HL-60 (cell line): Measurements from ENCODE around the gene ELMO1.

Experiments used
- DNase-seq, 2 experiments: peaks; one replicate each; pipeline ENCODE4 v3.0.0-alpha.2; 2010 to 2020; ENCODE audit warnings: low read depth in 1 of 2, low spot score in 1 of 2
- H3K27ac ChIP-seq: fragments of 250-450 bp; sonication (Bioruptor Pico); replicated peaks from 2 replicates; pipeline ENCODE4 v1.5.1; 2020; ENCODE audit warnings: mild to moderate bottlenecking, moderate library complexity
- H3K27me3 ChIP-seq: fragments of 250-450 bp; sonication (Bioruptor Pico); 2 replicates; pipeline ENCODE4 v1.5.1; 2021; ENCODE audit warnings: mild to moderate bottlenecking, moderate library complexity; ENCODE audit not compliant: insufficient read depth, poor library complexity, severe bottlenecking
- H3K4me3 ChIP-seq: replicated peaks from 2 replicates; pipeline ENCODE4 v1.5.1; 2011; ENCODE audit warnings: mild to moderate bottlenecking, control low read depth, low read length; ENCODE audit not compliant: insufficient read depth
- CTCF ChIP-seq: IDR thresholded peaks from one replicate; pipeline ENCODE4 v1.5.1; 2011; ENCODE audit warnings: low read length, control low read depth, inconsistent platforms; ENCODE audit not compliant: insufficient read depth
- GABPA ChIP-seq: IDR thresholded peaks from 2 replicates; pipeline ENCODE4 v1.6.1; 2012; ENCODE audit warnings: low read depth
- POLR2AphosphoS5 ChIP-seq: IDR thresholded peaks from 2 replicates; pipeline ENCODE4 v1.6.1; 2012; ENCODE audit warnings: low read depth
- SPI1 ChIP-seq: IDR thresholded peaks from 2 replicates; pipeline ENCODE4 v1.6.1; 2012; ENCODE audit warnings: low read depth, mild to moderate bottlenecking, borderline replicate concordance
- TF ChIP-seq, protein P1 (sequence below): IDR thresholded peaks from 2 replicates; pipeline ENCODE4 v1.6.1; 2012; ENCODE audit warnings: low read depth; ENCODE audit not compliant: insufficient replicate concordance

ELMO1 gene

DNA sequence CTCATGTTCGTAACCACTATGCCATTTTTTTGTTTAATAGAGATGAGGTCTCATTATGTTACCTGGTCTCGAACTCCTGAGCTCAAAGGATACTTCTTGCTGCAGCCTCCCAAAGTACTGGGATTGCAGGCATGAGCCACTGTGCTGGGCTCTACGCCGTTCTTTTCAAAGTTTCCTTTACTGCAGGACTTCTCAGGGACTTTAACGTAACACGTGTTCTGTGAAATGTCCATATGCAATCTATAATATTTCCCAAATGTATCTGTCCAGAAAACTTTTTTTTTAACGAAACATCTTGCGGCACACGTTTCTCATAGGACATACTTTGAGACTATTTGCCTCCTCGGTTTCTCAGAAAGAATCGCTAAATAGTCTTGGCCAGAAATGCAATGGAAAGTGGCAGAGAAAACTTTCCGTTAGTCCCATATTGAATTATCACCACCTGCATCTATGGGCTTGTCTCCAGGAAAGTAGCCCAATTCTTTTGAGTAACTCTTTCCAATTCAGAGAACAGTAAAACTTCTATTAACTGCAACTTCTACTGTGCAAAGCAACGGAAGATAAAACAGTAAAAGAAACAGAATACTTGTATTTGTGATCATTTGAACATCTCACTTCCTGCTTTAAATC lies 96.3 kb downstream of the ELMO1 start:
- H3K4me3 ChIP-seq = no peak overlapping the region

GRCh38 chr7:37351716-37352115 lies 96.9 kb downstream of the ELMO1 start:
- TF ChIP-seq POLR2AphosphoS5 (no peak), SPI1 (no peak), GABPA (no peak), CTCF (no peak)
- TF ChIP-seq, protein P1, sequence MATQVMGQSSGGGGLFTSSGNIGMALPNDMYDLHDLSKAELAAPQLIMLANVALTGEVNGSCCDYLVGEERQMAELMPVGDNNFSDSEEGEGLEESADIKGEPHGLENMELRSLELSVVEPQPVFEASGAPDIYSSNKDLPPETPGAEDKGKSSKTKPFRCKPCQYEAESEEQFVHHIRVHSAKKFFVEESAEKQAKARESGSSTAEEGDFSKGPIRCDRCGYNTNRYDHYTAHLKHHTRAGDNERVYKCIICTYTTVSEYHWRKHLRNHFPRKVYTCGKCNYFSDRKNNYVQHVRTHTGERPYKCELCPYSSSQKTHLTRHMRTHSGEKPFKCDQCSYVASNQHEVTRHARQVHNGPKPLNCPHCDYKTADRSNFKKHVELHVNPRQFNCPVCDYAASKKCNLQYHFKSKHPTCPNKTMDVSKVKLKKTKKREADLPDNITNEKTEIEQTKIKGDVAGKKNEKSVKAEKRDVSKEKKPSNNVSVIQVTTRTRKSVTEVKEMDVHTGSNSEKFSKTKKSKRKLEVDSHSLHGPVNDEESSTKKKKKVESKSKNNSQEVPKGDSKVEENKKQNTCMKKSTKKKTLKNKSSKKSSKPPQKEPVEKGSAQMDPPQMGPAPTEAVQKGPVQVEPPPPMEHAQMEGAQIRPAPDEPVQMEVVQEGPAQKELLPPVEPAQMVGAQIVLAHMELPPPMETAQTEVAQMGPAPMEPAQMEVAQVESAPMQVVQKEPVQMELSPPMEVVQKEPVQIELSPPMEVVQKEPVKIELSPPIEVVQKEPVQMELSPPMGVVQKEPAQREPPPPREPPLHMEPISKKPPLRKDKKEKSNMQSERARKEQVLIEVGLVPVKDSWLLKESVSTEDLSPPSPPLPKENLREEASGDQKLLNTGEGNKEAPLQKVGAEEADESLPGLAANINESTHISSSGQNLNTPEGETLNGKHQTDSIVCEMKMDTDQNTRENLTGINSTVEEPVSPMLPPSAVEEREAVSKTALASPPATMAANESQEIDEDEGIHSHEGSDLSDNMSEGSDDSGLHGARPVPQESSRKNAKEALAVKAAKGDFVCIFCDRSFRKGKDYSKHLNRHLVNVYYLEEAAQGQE = no peak
- no peaks in the 10 kb centered on the region for H3K27me3 ChIP-seq
- no peak for DNase-seq
- no peak overlapping the region for H3K4me3 ChIP-seq
- H3K27ac ChIP-seq = 0 out of 2 replicates have a peak overlapping the region, but pooled peaks have one; percentile 3

More for the DNA sequence above, 96.3 kb downstream of the ELMO1 start:
- no peak for TF ChIP-seq SPI1
- no peak for TF ChIP-seq CTCF
- no peak for TF ChIP-seq GABPA
- no peak for TF ChIP-seq POLR2AphosphoS5
- TF ChIP-seq, protein P1 = no peak
- no peak overlapping the region for H3K27ac ChIP-seq
- no peaks in the 10 kb centered on the region for H3K27me3 ChIP-seq
- DNase-seq = no peak

DNA sequence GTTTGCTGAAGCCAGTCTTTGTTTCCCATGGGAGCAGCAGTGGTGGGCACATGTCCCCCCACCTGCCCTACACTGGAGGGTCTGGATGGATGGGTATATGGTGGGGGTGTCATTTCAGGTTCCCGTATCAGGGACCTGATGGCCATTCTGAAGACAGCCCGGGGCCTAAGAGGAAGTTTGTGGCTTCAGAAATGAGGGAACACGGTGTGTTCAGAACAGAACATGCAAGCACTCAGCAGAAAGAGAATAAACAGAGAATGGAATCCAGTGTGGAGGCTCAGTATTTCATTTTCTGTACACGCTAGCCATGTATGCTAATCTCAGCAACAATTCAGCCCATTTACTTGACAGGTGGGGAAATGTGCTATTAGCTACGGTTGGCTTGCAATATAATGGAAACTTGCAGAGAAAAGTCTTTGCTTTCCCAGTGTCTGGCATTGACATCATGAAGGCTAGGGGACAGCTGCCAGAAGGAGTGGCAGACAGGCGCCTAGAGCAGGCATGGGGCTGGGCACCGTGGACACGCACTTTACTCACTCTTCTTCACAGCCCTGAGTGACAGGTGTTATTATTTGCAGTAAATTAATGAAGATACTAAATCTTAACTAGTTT lies 98.6 kb downstream of the ELMO1 start:
- DNase-seq = peak in 1 of 2 experiments; percentile 70
- Histone ChIP-seq H3K27me3 (no peaks in the 10 kb centered on the region), H3K27ac (peak overlapping the region; percentile 39), H3K4me3 (no peak overlapping the region)
- TF ChIP-seq SPI1 (peak; percentile 18; the same call in 1 of the 2 replicates), POLR2AphosphoS5 (no peak)

- Histone ChIP-seq H3K27me3 (no peaks in the 10 kb centered on the region), H3K27ac (no peak overlapping the region), H3K4me3 (no peak overlapping the region)
- no peak for DNase-seq
- no peak for TF ChIP-seq GABPA
- TF ChIP-seq CTCF = no peak
- no peak for TF ChIP-seq POLR2AphosphoS5
- TF ChIP-seq SPI1 = no peak
- TF ChIP-seq, protein P1 = no peak
These were observed 99.7 kb downstream of the ELMO1 start for GRCh38 chr7:37348982-37349381.
